ENCODE results near the gene ZNF597.

DNA sequence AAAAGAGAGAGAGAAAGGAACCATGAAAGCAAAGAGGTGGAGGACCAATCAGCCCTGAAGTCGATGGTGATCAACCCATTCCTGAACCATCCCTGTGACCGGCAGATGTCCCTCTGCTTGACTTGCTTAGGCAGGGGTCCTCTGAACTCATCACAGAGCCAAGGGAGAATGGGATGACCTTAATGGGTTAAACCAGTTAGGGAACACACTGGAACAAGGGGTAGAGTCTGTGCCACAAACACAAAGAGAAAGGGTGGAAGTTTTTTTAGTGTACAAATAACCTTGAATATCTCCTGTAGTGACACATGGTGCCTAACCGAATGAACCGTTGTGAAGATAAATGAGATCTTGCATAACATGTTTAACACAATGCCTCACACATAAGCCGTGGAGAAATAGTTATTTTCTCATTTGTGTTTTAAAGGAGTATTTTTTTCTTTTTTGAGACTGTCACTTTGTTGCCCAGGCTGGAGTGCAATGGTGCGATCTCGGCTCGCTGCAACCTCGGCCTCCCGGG, 11.4 kb upstream of the ZNF597 start:
- no peak for TF ChIP-seq EZH2phosphoT487 (IDR thresholded peaks at IDR 0.05; ENCODE audit: borderline replicate concordance, low read length)
- TF ChIP-seq, protein P1, sequence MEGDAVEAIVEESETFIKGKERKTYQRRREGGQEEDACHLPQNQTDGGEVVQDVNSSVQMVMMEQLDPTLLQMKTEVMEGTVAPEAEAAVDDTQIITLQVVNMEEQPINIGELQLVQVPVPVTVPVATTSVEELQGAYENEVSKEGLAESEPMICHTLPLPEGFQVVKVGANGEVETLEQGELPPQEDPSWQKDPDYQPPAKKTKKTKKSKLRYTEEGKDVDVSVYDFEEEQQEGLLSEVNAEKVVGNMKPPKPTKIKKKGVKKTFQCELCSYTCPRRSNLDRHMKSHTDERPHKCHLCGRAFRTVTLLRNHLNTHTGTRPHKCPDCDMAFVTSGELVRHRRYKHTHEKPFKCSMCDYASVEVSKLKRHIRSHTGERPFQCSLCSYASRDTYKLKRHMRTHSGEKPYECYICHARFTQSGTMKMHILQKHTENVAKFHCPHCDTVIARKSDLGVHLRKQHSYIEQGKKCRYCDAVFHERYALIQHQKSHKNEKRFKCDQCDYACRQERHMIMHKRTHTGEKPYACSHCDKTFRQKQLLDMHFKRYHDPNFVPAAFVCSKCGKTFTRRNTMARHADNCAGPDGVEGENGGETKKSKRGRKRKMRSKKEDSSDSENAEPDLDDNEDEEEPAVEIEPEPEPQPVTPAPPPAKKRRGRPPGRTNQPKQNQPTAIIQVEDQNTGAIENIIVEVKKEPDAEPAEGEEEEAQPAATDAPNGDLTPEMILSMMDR (IDR thresholded peaks at IDR 0.05; ENCODE audit: low read depth, low read length, poor library complexity, severe bottlenecking): no peak
